ENCODE measurements around the gene CCNA2.

CCNA2 gene

GRCh38 chr4:121776610-121777401 is 46.9 kb downstream of the CCNA2 start:
- no peak for DNase-seq (ENCODE audit: low read depth in 2 of 2, low spot score in 1 of 2)

GRCh38 chr4:121773883-121774282 is 49.8 kb downstream of the CCNA2 start:
- DNase-seq (ENCODE audit: low read depth in 2 of 2, low spot score in 1 of 2), result no peak

GRCh38 chr4:121771869-121772268 is 51.8 kb downstream of the CCNA2 start:
- DNase-seq (ENCODE audit: low read depth in 2 of 2, low spot score in 1 of 2), result no peak

GRCh38 chr4:121769341-121769740 is 54.3 kb downstream of the CCNA2 start:
- no peak for DNase-seq (ENCODE audit: low read depth in 2 of 2, low spot score in 1 of 2)

GRCh38 chr4:121767166-121767565 is 56.5 kb downstream of the CCNA2 start:
- no peak for DNase-seq (ENCODE audit: low read depth in 2 of 2, low spot score in 1 of 2)

All from stimulated activated CD8-positive, alpha-beta memory T cell treated with anti-CD3 and anti-CD28 coated beads, Interleukin-4, amount 100 ng/mL, for 1 hour (primary cell).